SU-DHL-6 (cell line): ENCODE measurements around the gene HOXA10.
A peak's percentile ranks its signal among the peaks of the same experiment; 100 is the strongest.

ENCODE experiments used
- H2AFZ ChIP-seq: fragments of 200-600 bp; sonication (generic); 2 replicates; pipeline ENCODE4 v1.6.1; 2014; ENCODE audit warnings: low read depth, mild to moderate bottlenecking, moderate library complexity, mixed read lengths, antibody characterized with exemption, low read length; ENCODE audit not compliant: severe bottlenecking
- H3F3A ChIP-seq: fragments of 200-600 bp; shearing (Covaris generic); 2 replicates; pipeline ENCODE4 v1.6.0; 2016; ENCODE audit warnings: antibody characterized with exemption, mild to moderate bottlenecking; ENCODE audit not compliant: insufficient read depth
- H3K27ac ChIP-seq: fragments of 200-600 bp; sonication (generic); 2 replicates; pipeline ENCODE4 v1.5.1; 2016; ENCODE audit warnings: low read depth, mild to moderate bottlenecking, low read length, moderate library complexity, mixed read lengths
- H3K27me3 ChIP-seq: fragments of 200-600 bp; sonication (generic), shearing (Covaris generic); 2 replicates; pipeline ENCODE4 v1.6.0; 2014; ENCODE audit warnings: mild to moderate bottlenecking, low read length
- H3K36me3 ChIP-seq: fragments of 200-600 bp; sonication (generic); 2 replicates; pipeline ENCODE4 v1.6.1; 2014; ENCODE audit warnings: mild to moderate bottlenecking, low read length, mixed read lengths
- H3K4me2 ChIP-seq: fragments of 300-600, 200-600 bp; shearing (Covaris generic), sonication (generic); 2 replicates; pipeline ENCODE4 v1.6.0; 2014; ENCODE audit warnings: low read length, low read depth, mild to moderate bottlenecking; ENCODE audit not compliant: poor library complexity, severe bottlenecking
- H3K4me3 ChIP-seq: fragments of 200-600 bp; sonication (generic); 2 replicates; pipeline ENCODE4 v1.5.1; 2014; ENCODE audit warnings: antibody characterized with exemption, low read length, mild to moderate bottlenecking, mixed read lengths; ENCODE audit not compliant: insufficient read depth, poor library complexity, severe bottlenecking
- H3K79me2 ChIP-seq: fragments of 200-600 bp; sonication (generic); 2 replicates; pipeline ENCODE4 v1.6.1; 2014; ENCODE audit warnings: mild to moderate bottlenecking, low read length, moderate library complexity; ENCODE audit not compliant: insufficient read depth
- H3K9ac ChIP-seq: fragments of 200-600 bp; sonication (generic); 2 replicates; pipeline ENCODE4 v1.7.0; 2014; ENCODE audit warnings: mild to moderate bottlenecking, low read length
- H3K9me2 ChIP-seq: fragments of 200-600 bp; sonication (generic); replicated peaks from 2 replicates; pipeline ENCODE4 v1.6.1; 2014; ENCODE audit warnings: low read length; ENCODE audit not compliant: insufficient read depth
- H3K9me3 ChIP-seq: fragments of 200-600 bp; sonication (generic); 2 replicates; pipeline ENCODE4 v1.6.1; 2014; ENCODE audit warnings: low read length, mixed read lengths; ENCODE audit not compliant: insufficient read depth
- H4K20me1 ChIP-seq: fragments of 200-600 bp; sonication (generic); 2 replicates; pipeline ENCODE4 v1.6.1; 2014; ENCODE audit warnings: low read depth, mild to moderate bottlenecking, antibody characterized with exemption, low read length, moderate library complexity, mixed read lengths
- CTCF ChIP-seq: fragments of 200-600 bp; sonication (generic); IDR thresholded peaks from one replicate; pipeline ENCODE4 v1.5.1; 2017; ENCODE audit warnings: antibody characterized with exemption, mild to moderate bottlenecking, low read length, moderate library complexity; ENCODE audit not compliant: insufficient read depth, poor library complexity, severe bottlenecking
- EZH2phosphoT487 ChIP-seq: fragments of 200-600 bp; sonication (generic), shearing (Covaris generic); conservative IDR thresholded peaks from 2 replicates; pipeline ENCODE4 v1.6.1; 2018; ENCODE audit warnings: mild to moderate bottlenecking, antibody characterized with exemption, low read length, moderate library complexity, mixed read lengths

The HOXA10 gene

GRCh38 chr7:27203365-27203953 is 29.3 kb upstream of the HOXA10 start:
- TF ChIP-seq CTCF (no peak), EZH2phosphoT487 (no peak)
- no peaks in the 10 kb centered on the region for H4K20me1 ChIP-seq
- H3K79me2 ChIP-seq: no peaks in the 10 kb centered on the region
- no peaks in the 10 kb centered on the region for H3K9me3 ChIP-seq
- H3K4me2 ChIP-seq: no peak overlapping the region
- no peak overlapping the region for H3K4me3 ChIP-seq
- no peak overlapping the region for H3K27ac ChIP-seq
- H2AFZ ChIP-seq: no peak overlapping the region
- H3K9me2 ChIP-seq: no peaks in the 10 kb centered on the region
- no peak overlapping the region for H3K9ac ChIP-seq
- H3K36me3 ChIP-seq: no peaks in the 10 kb centered on the region
- no peaks in the 10 kb centered on the region for H3K27me3 ChIP-seq
- no peaks in the 10 kb centered on the region for H3F3A ChIP-seq

DNA sequence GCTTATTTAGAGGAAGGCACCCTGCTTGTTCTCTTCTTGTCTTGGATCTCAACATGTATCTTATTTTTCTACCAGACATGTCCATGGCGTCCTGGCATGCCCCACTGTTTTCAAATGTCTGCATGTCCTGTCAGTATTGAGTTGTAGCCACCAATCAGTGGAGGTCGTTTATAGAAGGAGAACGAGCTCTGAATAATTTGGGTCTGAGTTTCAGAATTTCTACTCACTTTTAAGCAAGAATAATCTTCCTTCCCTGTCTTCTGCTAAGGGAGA is 28.7 kb upstream of the HOXA10 start:
- H3K4me3 ChIP-seq: no peak overlapping the region
- H4K20me1 ChIP-seq: no peaks in the 10 kb centered on the region
- TF ChIP-seq EZH2phosphoT487: no peak
- no peak overlapping the region for H3K9ac ChIP-seq
- no peaks in the 10 kb centered on the region for H3F3A ChIP-seq
- H3K27me3 ChIP-seq: no peaks in the 10 kb centered on the region
- H2AFZ ChIP-seq: no peak overlapping the region
- no peaks in the 10 kb centered on the region for H3K36me3 ChIP-seq
- H3K79me2 ChIP-seq: no peaks in the 10 kb centered on the region
- no peak overlapping the region for H3K4me2 ChIP-seq
- no peaks in the 10 kb centered on the region for H3K9me2 ChIP-seq
- H3K27ac ChIP-seq: no peak overlapping the region
- no peaks in the 10 kb centered on the region for H3K9me3 ChIP-seq

- Histone ChIP-seq H3K36me3 (no peaks in the 10 kb centered on the region), H3K27me3 (no peaks in the 10 kb centered on the region), H3K9ac (no peak overlapping the region), H3K4me3 (no peak overlapping the region), H3K27ac (no peak overlapping the region), H3K9me3 (no peaks in the 10 kb centered on the region), H3F3A (no peaks in the 10 kb centered on the region), H4K20me1 (no peaks in the 10 kb centered on the region), H2AFZ (no peak overlapping the region), H3K4me2 (no peak overlapping the region), H3K9me2 (no peaks in the 10 kb centered on the region), H3K79me2 (no peaks in the 10 kb centered on the region)
- TF ChIP-seq EZH2phosphoT487 (no peak), CTCF (no peak)
Observed at GRCh38 chr7:27202018-27202861, 28.1 kb upstream of the HOXA10 start.

DNA sequence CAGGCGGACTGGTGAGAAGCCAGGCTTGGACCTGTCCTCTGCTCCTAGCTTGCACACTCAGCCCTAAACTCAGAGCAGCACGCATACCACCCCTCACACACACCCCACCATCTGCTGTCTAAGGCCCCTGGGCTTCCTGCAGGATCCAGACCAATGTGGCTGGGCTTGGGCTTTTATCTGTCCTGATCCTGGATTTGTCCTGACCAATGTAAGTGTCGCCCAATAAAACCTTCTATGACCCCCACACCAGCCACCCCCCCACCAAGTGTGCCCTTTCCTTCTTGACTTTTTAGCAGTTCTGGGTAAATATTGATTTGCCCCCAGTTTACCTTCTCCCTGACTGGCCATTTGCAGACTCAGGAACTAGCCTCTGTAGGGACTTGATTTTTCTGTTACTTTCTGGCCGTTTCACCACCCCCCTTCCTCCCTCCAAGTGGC is 27.5 kb upstream of the HOXA10 start:
- no peak for TF ChIP-seq EZH2phosphoT487
- TF ChIP-seq CTCF: no peak
- Histone ChIP-seq H2AFZ (no peak overlapping the region), H3K9ac (no peak overlapping the region), H3F3A (no peaks in the 10 kb centered on the region), H4K20me1 (no peaks in the 10 kb centered on the region), H3K9me3 (no peaks in the 10 kb centered on the region), H3K4me2 (peak overlapping the region; percentile 63), H3K79me2 (no peaks in the 10 kb centered on the region), H3K4me3 (no peak overlapping the region), H3K9me2 (no peaks in the 10 kb centered on the region), H3K27ac (no peak overlapping the region), H3K27me3 (no peaks in the 10 kb centered on the region), H3K36me3 (no peaks in the 10 kb centered on the region)
